T-cell (primary cell): ENCODE measurements around the gene MDH2. TPM values are rescaled to one million over a fixed set of nuclear protein-coding genes. Genes with fewer than 3 reads are reported as not detected.
"Not testable (repeated sequence)": the region's sequence is repeated elsewhere in the genome, so short reads cannot be mapped to it uniquely, and the experiment has no call there.

Source experiments
- ATAC-seq, 4 experiments: fragments of 200-7000 bp in 3 of 4; fragments of 150-1000 bp in 1 of 4; cut with Tn5 transposase; replicated peaks in 1 of 4; 1 replicate in 3 of 4; 2 replicates in 1 of 4; pipeline ENCODE4 v1.10.0; 2021; ENCODE audit warnings: moderate library complexity in 3 of 4, mild to moderate bottlenecking in 2 of 4, moderate number of reproducible peaks in 1 of 4
- CTCF ChIA-PET, 2 donors: fragments of 300-600 bp; sonication (Branson Sonifier 250); formaldehyde crosslinking; loops; one replicate each; lab custom pipeline; 2022; ENCODE audit warnings: antibody characterized with exemption in 2 of 2; lab: Charles Lee
- POLR2A ChIA-PET, 2 donors: fragments of 300-600 bp; sonication (Branson Sonifier 250); formaldehyde crosslinking; loops; one replicate each; lab custom pipeline; 2022; ENCODE audit warnings: antibody characterized with exemption in 2 of 2; lab: Charles Lee
- DNase-seq, 35 experiments: peaks; one replicate each; pipeline versions ENCODE4 v3.0.0 to v3.0.0-alpha.2; 2013 to 2023
- H3K27ac ChIP-seq: one replicate; pipeline ENCODE4 v1.5.1; 2013; ENCODE audit warnings: low read length
- H3K27me3 ChIP-seq, 2 experiments: replicated peaks in 1 of 2; 1 replicate in 1 of 2; 2 replicates in 1 of 2; pipeline versions ENCODE4 v1.6.1 to v1.7.0; 2013; ENCODE audit warnings: low read length in 1 of 2, mixed read lengths in 1 of 2; ENCODE audit not compliant: control insufficient read depth in 2 of 2, insufficient read depth in 2 of 2; ENCODE audit errors: extremely low read depth in 1 of 2
- H3K36me3 ChIP-seq, 2 donors: 1 replicate in 1 of 2; 2 replicates in 1 of 2; pipeline versions ENCODE4 v1.6.1 to v1.7.0; 2013; ENCODE audit warnings: low read length in 1 of 2; ENCODE audit not compliant: control insufficient read depth in 2 of 2, insufficient read depth in 1 of 2; ENCODE audit errors: extremely low read depth in 1 of 2
- H3K4me1 ChIP-seq, 2 experiments: 1 replicate in 1 of 2; 2 replicates in 1 of 2; pipeline versions ENCODE4 v1.6.1 to v1.7.0; 2013; ENCODE audit warnings: low read length in 2 of 2, mixed read lengths in 1 of 2; ENCODE audit not compliant: insufficient read depth in 2 of 2, control insufficient read depth in 1 of 2; ENCODE audit errors: extremely low read depth in 1 of 2
- H3K4me3 ChIP-seq, 2 donors: 1 replicate in 1 of 2; 2 replicates in 1 of 2; pipeline versions ENCODE4 v1.5.1 to v1.7.0; 2013; ENCODE audit warnings: mild to moderate bottlenecking in 2 of 2, low read length in 1 of 2, moderate library complexity in 1 of 2; ENCODE audit not compliant: control insufficient read depth in 1 of 2; ENCODE audit errors: extremely low read depth in 1 of 2
- H3K9me3 ChIP-seq: 2 replicates; pipeline ENCODE4 v1.7.0; 2013
- H3K27ac Mint-ChIP-seq, 2 donors: one replicate each; pipeline ENCODE4 v1.8.0; 2020 to 2021; ENCODE audit warnings: mild to moderate bottlenecking in 2 of 2, mixed read lengths in 2 of 2
- H3K27me3 Mint-ChIP-seq, 2 donors: one replicate each; pipeline ENCODE4 v1.8.0; 2021 to 2022; ENCODE audit warnings: mixed read lengths in 2 of 2
- H3K36me3 Mint-ChIP-seq: one replicate; pipeline ENCODE4 v1.8.0; 2021; ENCODE audit warnings: mixed read lengths
- H3K4me1 Mint-ChIP-seq, 3 donors: one replicate each; pipeline ENCODE4 v1.8.0; 2020 to 2022; ENCODE audit warnings: mixed read lengths in 3 of 3, mild to moderate bottlenecking in 1 of 3
- H3K4me3 Mint-ChIP-seq, 3 donors: one replicate each; pipeline ENCODE4 v1.8.0; 2020 to 2022; ENCODE audit warnings: mild to moderate bottlenecking in 3 of 3, mixed read lengths in 3 of 3, moderate library complexity in 3 of 3
- H3K9me3 Mint-ChIP-seq, 3 donors: one replicate each; pipeline ENCODE4 v1.8.0; 2020 to 2022; ENCODE audit warnings: mixed read lengths in 3 of 3
- WGBS: methylation state at CpG from one replicate; pipeline ENCODE4 v1.1.5; 2013; ENCODE audit warnings: missing lambda C conversion rate; ENCODE audit not compliant: insufficient coverage; 5-methylcytosine and 5-hydroxymethylcytosine counted together
- total RNA-seq, 35 experiments: library from RNA in 6 of 35; stranded (reverse) in 6 of 35; fragments of 120-200 nt in 1 of 35; gene quantifications; one replicate each; pipeline versions ENCODE4 v1.2.1 to v1.2.4 and lab custom pipeline; 2013 to 2026

The MDH2 gene
- total RNA-seq, 5 donors from 2014 or later (not counting 1 experiment from before 2014, with no cell fraction given): 72.0 to 113 (median 93.6) TPM

DNA sequence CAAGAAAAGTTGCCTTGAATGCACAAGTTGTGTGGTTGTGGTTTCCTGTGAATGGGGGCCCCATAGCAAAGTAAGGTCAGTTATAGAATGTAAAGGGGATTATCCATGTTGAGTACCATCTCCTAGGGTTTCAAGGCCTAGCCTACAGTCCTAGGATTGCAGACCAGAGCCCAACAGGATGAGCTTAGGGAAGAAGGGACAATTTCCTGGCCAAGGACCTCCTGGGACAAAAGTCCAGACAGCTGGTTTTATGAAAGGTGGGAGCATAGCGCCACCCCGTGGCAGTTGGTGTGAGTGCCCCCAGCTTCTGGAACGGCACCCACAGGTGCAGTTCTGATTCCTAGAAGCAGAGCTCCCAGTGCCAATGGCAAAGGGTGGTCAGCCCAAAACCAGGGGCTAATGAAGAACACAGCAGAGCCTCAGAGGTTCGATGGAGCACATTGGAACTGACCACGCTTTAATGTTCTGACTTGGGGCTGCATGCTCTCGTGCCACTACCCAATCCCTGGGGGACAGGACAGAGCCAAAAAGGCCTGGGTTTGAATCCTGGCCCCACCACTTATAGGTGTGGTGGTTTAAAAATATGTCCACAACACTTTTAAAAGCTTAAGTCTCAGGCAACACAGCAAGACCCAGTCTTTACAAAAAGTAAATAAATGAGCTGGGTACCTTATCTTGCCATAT, 27.7 kb upstream of the MDH2 start:
- DNase-seq (peak; percentile 12 to 87 (median 61)), ATAC-seq (peak; percentile 50 to 65 (median 56))
- CTCF ChIA-PET: interaction anchor here (0.5 to 2.6 kb wide), 22 partner anchors 10 to 267 kb away, joined by 3 to 29 read pairs (median 4); no protein-coding TSS in a partner anchor
- POLR2A ChIA-PET: interaction anchor here in 1 of 2 donors (0.6 kb wide), 1 partner anchor 152 kb away, joined by 4 read pairs; no protein-coding TSS in a partner anchor
- H3K4me1 Mint-ChIP-seq: peaks cover 0 to 15% (median 11%) of the 10 kb centered on the region in 3 donors
- no peaks in the 10 kb centered on the region for H3K9me3 ChIP-seq
- peaks cover 38% of the 10 kb centered on the region for H3K36me3 Mint-ChIP-seq
- no peaks in the 10 kb centered on the region for H3K9me3 Mint-ChIP-seq
- no peak overlapping the region for H3K27ac Mint-ChIP-seq
- H3K4me3 ChIP-seq: no peak overlapping the region
- H3K4me1 ChIP-seq: peaks cover 4 to 11% of the 10 kb centered on the region in 2 experiments
- WGBS: 48% methylated on average over 6 of the region's 6 CpGs
- H3K4me3 Mint-ChIP-seq: no peak overlapping the region
- H3K27me3 Mint-ChIP-seq: no peaks in the 10 kb centered on the region
- H3K27ac ChIP-seq: no peak overlapping the region
- peaks cover 8 to 18% of the 10 kb centered on the region in 2 donors for H3K36me3 ChIP-seq
- H3K27me3 ChIP-seq: no peaks in the 10 kb centered on the region

DNA sequence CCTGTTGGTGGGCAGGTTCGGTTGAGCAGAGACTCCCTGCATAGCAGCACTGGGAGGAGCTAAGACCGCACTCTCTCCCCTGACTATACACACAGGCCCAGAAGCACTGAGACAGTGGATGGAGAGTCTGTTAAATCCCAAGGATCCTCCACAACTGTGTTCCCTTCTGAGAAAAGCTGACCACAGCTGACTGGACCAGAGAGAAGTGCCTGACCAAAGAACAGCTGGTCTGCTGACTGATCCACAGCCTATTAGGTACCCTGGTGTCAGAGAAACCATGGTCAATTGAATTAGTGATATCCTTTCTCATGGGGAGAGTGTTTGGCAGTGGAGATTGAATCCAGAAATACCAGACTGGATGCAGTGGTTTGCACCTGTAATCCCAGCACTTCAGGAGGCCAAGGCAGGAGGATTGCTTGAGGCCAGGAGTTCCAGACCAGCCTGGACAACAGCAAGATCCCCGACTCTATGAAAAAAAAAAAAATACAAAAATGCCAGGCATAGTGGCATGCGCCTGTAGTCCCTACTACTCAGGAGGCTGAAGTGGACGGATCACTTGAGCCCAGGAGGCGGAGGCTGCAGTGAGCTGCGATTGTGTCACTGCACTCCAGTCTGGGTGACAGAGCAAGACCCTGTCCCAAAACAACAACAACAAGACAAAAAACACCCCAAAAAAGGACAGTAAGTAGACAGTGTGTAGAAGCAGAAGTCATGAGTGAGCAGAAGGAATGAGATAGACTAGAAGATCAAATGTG, 25.7 kb upstream of the MDH2 start:
- Mint-ChIP-seq H3K9me3 (no peaks in the 10 kb centered on the region), H3K4me1 (peaks cover 0 to 15% (median 10%) of the 10 kb centered on the region in 3 donors), H3K36me3 (peaks cover 29% of the 10 kb centered on the region), H3K27me3 (no peaks in the 10 kb centered on the region), H3K4me3 (no peak overlapping the region), H3K27ac (no peak overlapping the region)
- Histone ChIP-seq H3K27me3 (no peaks in the 10 kb centered on the region), H3K9me3 (no peaks in the 10 kb centered on the region), H3K36me3 (peaks cover 10 to 18% of the 10 kb centered on the region in 2 donors), H3K4me3 (no peak overlapping the region), H3K4me1 (peaks cover 4 to 11% of the 10 kb centered on the region in 2 experiments), H3K27ac (no peak overlapping the region)
- 100% methylated on average over 3 of the region's 7 CpGs for whole genome bisulfite sequencing
- DNase-seq (no peak), ATAC-seq (no peak)
- POLR2A ChIA-PET: interaction anchor here in 1 of 2 donors (0.6 kb wide), 1 partner anchor 244 kb away, joined by 12 read pairs; no protein-coding TSS in a partner anchor
- CTCF ChIA-PET: interaction anchor here in 1 of 2 donors (1.0 kb wide), 1 partner anchor 161 kb away, joined by 3 read pairs; no protein-coding TSS in a partner anchor

DNA sequence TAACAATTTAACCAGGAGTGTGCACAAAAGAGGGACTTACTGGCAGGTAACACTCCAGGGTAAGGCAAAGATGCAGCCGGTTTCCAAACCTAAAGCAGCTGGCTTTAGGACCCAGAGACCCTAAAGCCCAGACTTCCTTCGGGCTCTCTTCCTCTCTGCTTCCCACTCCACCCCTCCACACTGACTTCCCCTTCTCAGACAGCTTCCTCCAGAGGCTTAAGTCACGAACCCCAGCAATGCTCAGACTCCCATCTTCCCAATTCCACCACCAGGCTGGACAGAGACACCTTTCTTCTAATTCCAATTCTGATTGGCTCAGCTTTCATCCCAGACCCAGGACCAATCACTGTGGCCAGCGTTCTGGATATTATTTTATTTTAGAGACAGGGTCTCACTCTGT, 24.9 kb upstream of the MDH2 start:
- no peak overlapping the region for H3K27ac Mint-ChIP-seq
- 71% methylated on average over 3 of the region's 4 CpGs for WGBS
- H3K4me1 ChIP-seq: peaks cover 4 to 11% of the 10 kb centered on the region in 2 experiments
- DNase-seq (no peak), ATAC-seq (no peak)
- no peaks in the 10 kb centered on the region for H3K27me3 Mint-ChIP-seq
- no peaks in the 10 kb centered on the region for H3K9me3 Mint-ChIP-seq
- CTCF ChIA-PET: interaction anchor here in 1 of 2 donors (1.0 kb wide), 1 partner anchor 161 kb away, joined by 3 read pairs; no protein-coding TSS in a partner anchor
- peaks cover 25% of the 10 kb centered on the region for H3K36me3 Mint-ChIP-seq
- H3K4me3 ChIP-seq: no peak overlapping the region
- POLR2A ChIA-PET: no interaction called here
- no peaks in the 10 kb centered on the region for H3K27me3 ChIP-seq
- no peak overlapping the region for H3K4me3 Mint-ChIP-seq
- H3K4me1 Mint-ChIP-seq: peaks cover 0 to 15% (median 10%) of the 10 kb centered on the region in 3 donors
- no peaks in the 10 kb centered on the region for H3K9me3 ChIP-seq
- H3K27ac ChIP-seq: no peak overlapping the region
- peaks cover 10 to 18% of the 10 kb centered on the region in 2 donors for H3K36me3 ChIP-seq

DNA sequence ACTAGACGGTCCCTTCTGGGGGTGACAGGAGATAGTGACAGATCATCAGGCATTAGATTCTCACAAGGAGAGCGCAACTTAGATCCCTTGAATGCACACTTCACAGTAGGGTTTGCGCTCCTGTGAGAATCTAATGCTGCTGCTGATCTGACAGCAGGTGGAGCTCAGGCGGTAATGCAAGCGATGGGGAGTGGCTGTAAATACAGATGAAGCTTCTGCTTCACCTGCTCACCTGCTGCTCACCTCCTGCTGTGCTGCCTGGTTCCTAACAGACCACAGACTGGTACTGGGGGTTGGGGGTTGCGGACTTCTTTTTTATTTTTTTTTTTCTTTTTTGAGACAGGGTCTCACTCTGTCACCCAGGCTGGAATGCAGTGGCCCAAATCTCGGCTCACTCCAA, 18.2 kb upstream of the MDH2 start:
- H3K9me3 Mint-ChIP-seq, ATAC-seq, H3K27me3 Mint-ChIP-seq, CTCF ChIA-PET, H3K4me1 ChIP-seq, H3K9me3 ChIP-seq, H3K36me3 ChIP-seq, H3K27me3 ChIP-seq, H3K4me3 ChIP-seq, H3K27ac ChIP-seq, H3K27ac Mint-ChIP-seq, H3K4me3 Mint-ChIP-seq, POLR2A ChIA-PET, DNase-seq, H3K4me1 Mint-ChIP-seq: not testable (repeated sequence)
- WGBS: 92% methylated on average over 4 of the region's 7 CpGs
- peaks cover 15% of the 10 kb centered on the region for H3K36me3 Mint-ChIP-seq

DNA sequence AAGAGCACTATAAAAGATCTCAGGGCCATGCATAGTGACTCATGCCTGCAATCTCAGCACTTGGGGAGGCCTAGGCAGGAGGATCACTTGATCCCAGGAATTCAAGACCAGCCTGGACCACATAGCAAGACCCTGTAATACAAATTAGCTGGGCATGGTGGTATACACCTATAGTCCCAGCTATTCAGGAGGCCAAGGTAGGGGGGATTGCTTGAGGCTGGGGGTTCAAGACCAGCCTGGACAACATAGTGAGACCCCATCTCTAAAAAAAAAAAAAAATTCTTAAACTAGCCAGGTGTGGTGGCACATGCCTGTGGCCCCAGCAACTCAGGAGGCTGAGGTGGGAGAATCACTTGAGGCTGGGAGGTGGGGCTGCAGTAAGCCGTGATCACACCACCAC, 15.9 kb upstream of the MDH2 start:
- Histone ChIP-seq H3K27me3 (no peaks in the 10 kb centered on the region), H3K9me3 (no peaks in the 10 kb centered on the region), H3K4me3 (no peak overlapping the region), H3K4me1 (no peaks in the 10 kb centered on the region), H3K36me3 (peaks cover 0 to 3% of the 10 kb centered on the region in 2 donors), H3K27ac (no peak overlapping the region)
- H3K4me3 Mint-ChIP-seq: no peak overlapping the region
- H3K27me3 Mint-ChIP-seq: no peaks in the 10 kb centered on the region
- ATAC-seq: no peak
- CTCF ChIA-PET: no interaction called here
- no peak for DNase-seq
- H3K36me3 Mint-ChIP-seq: peaks cover 11% of the 10 kb centered on the region
- no peak overlapping the region for H3K27ac Mint-ChIP-seq
- H3K4me1 Mint-ChIP-seq: peaks cover 0 to 7% (median 6%) of the 10 kb centered on the region in 3 donors
- no peaks in the 10 kb centered on the region for H3K9me3 Mint-ChIP-seq
- WGBS: no CpG with 5 or more reads among the region's 1 CpG
- POLR2A ChIA-PET: no interaction called here

DNA sequence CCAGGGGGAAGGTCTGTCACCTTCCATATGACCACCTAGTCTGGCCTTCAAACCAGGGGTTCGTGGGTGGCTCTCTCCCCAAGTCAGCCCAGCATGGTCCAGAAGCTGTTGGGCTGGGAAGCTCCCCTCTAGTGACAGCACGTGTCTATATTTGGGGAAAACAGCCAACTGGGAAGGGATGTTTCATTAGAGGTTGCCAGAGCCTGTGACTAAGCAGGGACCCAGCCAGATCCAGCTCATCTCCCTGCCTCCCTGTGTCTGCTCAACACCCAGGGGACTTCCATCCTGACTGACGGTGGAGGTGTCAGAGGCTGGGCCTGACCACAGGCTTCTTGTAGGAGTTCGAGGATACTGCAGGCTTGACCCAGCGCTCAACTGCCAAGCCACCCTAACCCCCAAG, 10.6 kb upstream of the MDH2 start:
- Histone ChIP-seq H3K27me3 (no peaks in the 10 kb centered on the region), H3K4me3 (no peak overlapping the region), H3K4me1 (no peaks in the 10 kb centered on the region), H3K36me3 (peaks cover 0 to 5% of the 10 kb centered on the region in 2 donors), H3K9me3 (no peaks in the 10 kb centered on the region), H3K27ac (no peak overlapping the region)
- no peak overlapping the region for H3K4me3 Mint-ChIP-seq
- H3K27me3 Mint-ChIP-seq: no peaks in the 10 kb centered on the region
- no peaks in the 10 kb centered on the region for H3K9me3 Mint-ChIP-seq
- H3K4me1 Mint-ChIP-seq: peaks cover 0 to 8% (median 7%) of the 10 kb centered on the region in 3 donors
- POLR2A ChIA-PET: no interaction called here
- DNase-seq (no peak), ATAC-seq (no peak)
- H3K36me3 Mint-ChIP-seq: peaks cover 5% of the 10 kb centered on the region
- WGBS: 100% methylated on average over 2 of the region's 5 CpGs
- CTCF ChIA-PET: interaction anchor here in 1 of 2 donors (0.6 kb wide), 2 partner anchors 95 to 1749 kb away, joined by 3 to 5 read pairs; no protein-coding TSS in a partner anchor
- H3K27ac Mint-ChIP-seq: no peak overlapping the region
